HG03039 (cell line): ENCODE data around the gene ZNF83.
"Not testable (repeated sequence)": the region's sequence is repeated elsewhere in the genome, so short reads cannot be mapped to it uniquely, and the experiment has no call there.

ENCODE experiments used
- ATAC-seq: cut with Tn5 transposase; IDR thresholded peaks from one replicate; pipeline ENCODE4 v1.9.1; 2021; ENCODE audit warnings: mild to moderate bottlenecking, moderate library complexity; ENCODE audit not compliant: unreplicated experiment

The ZNF83 gene

GRCh38 chr19:52570000-52570861, 67.9 kb downstream of the ZNF83 start, which contains the start of gene ZNF701:
Gene ZNF701 (plus strand): TSS chr19:52570287. CDS start chr19:52574148, 3,861 bp downstream.
- peak; percentile 94 for ATAC-seq

- not testable (repeated sequence) for ATAC-seq
These were observed 68.5 kb downstream of the ZNF83 start for GRCh38 chr19:52569638-52569999.

- ATAC-seq: no peak
These were observed 70.2 kb downstream of the ZNF83 start for GRCh38 chr19:52567921-52568320.

- no peak for ATAC-seq
These were observed 71.6 kb downstream of the ZNF83 start for GRCh38 chr19:52566588-52566987.

GRCh38 chr19:52566121-52566520, 72.0 kb downstream of the ZNF83 start:
- no peak for ATAC-seq
